ENCODE measurements around the gene MPPE1. TPM values are rescaled to one million over a fixed set of nuclear protein-coding genes. Genes with fewer than 3 reads are reported as not detected.

Gene MPPE1
- total and polyA plus RNA-seq, 9 of the 15 experiments (the other 6 are each of a cell fraction or from before 2014, with no cell fraction given): 10.7 to 19.5 (median 13.3) TPM

DNA sequence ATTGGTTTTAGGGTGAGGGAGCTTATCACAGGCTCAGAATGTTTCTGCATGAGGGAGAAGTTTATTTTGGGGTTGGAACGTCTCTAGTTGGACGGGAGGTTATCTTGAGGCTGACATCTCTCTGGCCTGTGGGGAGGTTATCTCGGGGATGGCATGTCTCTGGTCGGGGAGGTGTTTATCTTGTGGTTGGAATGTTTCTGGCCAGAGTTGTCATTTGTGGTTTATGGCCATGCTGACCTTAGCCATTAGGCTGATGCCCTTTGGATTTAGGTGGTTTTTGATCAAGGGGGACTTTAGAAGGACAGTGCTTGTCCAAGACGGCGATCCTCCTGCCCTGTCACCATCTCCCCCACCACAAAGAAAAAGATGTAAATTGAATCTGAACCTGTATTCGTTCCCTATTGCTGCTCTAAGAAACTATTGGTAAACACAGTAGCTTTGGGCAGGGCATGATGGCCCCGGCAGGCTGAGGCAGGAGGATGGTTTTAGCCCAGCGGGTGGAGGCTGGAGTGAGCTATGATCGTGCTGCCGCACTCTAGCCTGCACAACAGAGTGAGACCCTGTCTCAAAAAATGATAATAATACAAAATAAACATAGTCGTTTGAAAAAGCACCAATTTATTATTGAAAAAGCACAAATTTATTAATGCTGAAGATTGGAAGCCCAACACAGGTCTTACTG lies 17.8 kb upstream of the MPPE1 start (continued):
- TF ChIP-seq ADNP (tag; IDR thresholded peaks at IDR 0.05): no peak
- TF ChIP-seq KDM2B (CRISPR knock-in tag; IDR thresholded peaks at IDR 0.05): no peak
- TF ChIP-seq CCAR2 (IDR thresholded peaks at IDR 0.05; ENCODE audit: low read depth, low read length): no peak
- no peak for TF ChIP-seq ZNF668 (CRISPR knock-in tag; IDR thresholded peaks at IDR 0.05)
- peak; percentile 72 for TF ChIP-seq CREM (IDR thresholded peaks at IDR 0.05; ENCODE audit: low read depth)
- TF ChIP-seq CBX2 (IDR thresholded peaks at IDR 0.05; ENCODE audit: insufficient read depth, low read length, poor library complexity, severe bottlenecking): no peak
- TF ChIP-seq NR2F6 (CRISPR knock-in tag; IDR thresholded peaks at IDR 0.05): peak; percentile 89
- TF ChIP-seq, protein P1, sequence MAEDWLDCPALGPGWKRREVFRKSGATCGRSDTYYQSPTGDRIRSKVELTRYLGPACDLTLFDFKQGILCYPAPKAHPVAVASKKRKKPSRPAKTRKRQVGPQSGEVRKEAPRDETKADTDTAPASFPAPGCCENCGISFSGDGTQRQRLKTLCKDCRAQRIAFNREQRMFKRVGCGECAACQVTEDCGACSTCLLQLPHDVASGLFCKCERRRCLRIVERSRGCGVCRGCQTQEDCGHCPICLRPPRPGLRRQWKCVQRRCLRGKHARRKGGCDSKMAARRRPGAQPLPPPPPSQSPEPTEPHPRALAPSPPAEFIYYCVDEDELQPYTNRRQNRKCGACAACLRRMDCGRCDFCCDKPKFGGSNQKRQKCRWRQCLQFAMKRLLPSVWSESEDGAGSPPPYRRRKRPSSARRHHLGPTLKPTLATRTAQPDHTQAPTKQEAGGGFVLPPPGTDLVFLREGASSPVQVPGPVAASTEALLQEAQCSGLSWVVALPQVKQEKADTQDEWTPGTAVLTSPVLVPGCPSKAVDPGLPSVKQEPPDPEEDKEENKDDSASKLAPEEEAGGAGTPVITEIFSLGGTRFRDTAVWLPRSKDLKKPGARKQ (CRISPR knock-in tag; IDR thresholded peaks at IDR 0.05): no peak
- no peak for TF ChIP-seq MAFK (IDR thresholded peaks at IDR 0.05; ENCODE audit: low read length)
- TF ChIP-seq HDAC6 (IDR thresholded peaks at IDR 0.05; ENCODE audit: low read depth, low read length): no peak
- TF ChIP-seq CBX5 (IDR thresholded peaks at IDR 0.05; ENCODE audit: borderline replicate concordance, low read depth): no peak
- no peak for TF ChIP-seq BRF1 (IDR thresholded peaks at IDR 0.05; ENCODE audit: borderline replicate concordance, extremely low read depth, insufficient read length)
- TF ChIP-seq MTA1 (IDR thresholded peaks at IDR 0.05; ENCODE audit: borderline replicate concordance): peak; percentile 91
- no peak for TF ChIP-seq ARID3B (CRISPR knock-in tag; IDR thresholded peaks at IDR 0.05; ENCODE audit: borderline replicate concordance)
- TF ChIP-seq ZNF589 (CRISPR knock-in tag; IDR thresholded peaks at IDR 0.05; ENCODE audit: low read depth): 0 out of 2 replicates have a peak, but pooled peaks have one; percentile 32
- TF ChIP-seq UBTF (IDR thresholded peaks at IDR 0.05; ENCODE audit: borderline replicate concordance in 1 of 2, low read depth in 2 of 2, low read length in 2 of 2): no peak
- TF ChIP-seq, protein P2, sequence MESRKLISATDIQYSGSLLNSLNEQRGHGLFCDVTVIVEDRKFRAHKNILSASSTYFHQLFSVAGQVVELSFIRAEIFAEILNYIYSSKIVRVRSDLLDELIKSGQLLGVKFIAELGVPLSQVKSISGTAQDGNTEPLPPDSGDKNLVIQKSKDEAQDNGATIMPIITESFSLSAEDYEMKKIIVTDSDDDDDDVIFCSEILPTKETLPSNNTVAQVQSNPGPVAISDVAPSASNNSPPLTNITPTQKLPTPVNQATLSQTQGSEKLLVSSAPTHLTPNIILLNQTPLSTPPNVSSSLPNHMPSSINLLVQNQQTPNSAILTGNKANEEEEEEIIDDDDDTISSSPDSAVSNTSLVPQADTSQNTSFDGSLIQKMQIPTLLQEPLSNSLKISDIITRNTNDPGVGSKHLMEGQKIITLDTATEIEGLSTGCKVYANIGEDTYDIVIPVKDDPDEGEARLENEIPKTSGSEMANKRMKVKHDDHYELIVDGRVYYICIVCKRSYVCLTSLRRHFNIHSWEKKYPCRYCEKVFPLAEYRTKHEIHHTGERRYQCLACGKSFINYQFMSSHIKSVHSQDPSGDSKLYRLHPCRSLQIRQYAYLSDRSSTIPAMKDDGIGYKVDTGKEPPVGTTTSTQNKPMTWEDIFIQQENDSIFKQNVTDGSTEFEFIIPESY (CRISPR knock-in tag; IDR thresholded peaks at IDR 0.05): no peak
- no peak for TF ChIP-seq ZNF232 (CRISPR knock-in tag; IDR thresholded peaks at IDR 0.05)
- TF ChIP-seq HMGN3 (IDR thresholded peaks at IDR 0.05; ENCODE audit: borderline replicate concordance, extremely low read depth, insufficient read length, low read depth, low read length): peak; percentile 28
- TF ChIP-seq EWSR1 (IDR thresholded peaks at IDR 0.05; ENCODE audit: borderline replicate concordance, low read depth, partially characterized antibody): no peak
